ENCODE data around the gene KCNMB1.

Gene KCNMB1

GRCh38 chr5:170353011-170353761 lies 36.0 kb downstream of the KCNMB1 start:
- H4K20me1 ChIP-seq (ENCODE audit: control insufficient read depth, insufficient read depth, low read depth, low read length) = no peaks in the 10 kb centered on the region
- H3F3A ChIP-seq (ENCODE audit: control insufficient read depth, insufficient read depth) = no peaks in the 10 kb centered on the region
- peaks cover 30% of the 10 kb centered on the region for H3K27me3 ChIP-seq (ENCODE audit: control insufficient read depth, low read length)
- H3K4me2 ChIP-seq (ENCODE audit: low read length) = no peak overlapping the region
- H3K79me2 ChIP-seq (ENCODE audit: control insufficient read depth, low read length) = no peaks in the 10 kb centered on the region
- H3K36me3 ChIP-seq (ENCODE audit: control insufficient read depth, low read length) = no peaks in the 10 kb centered on the region
- no peaks in the 10 kb centered on the region for H3K9me3 ChIP-seq (ENCODE audit: control insufficient read depth, insufficient read depth, low read length)
- no peak overlapping the region for H3K4me3 ChIP-seq (ENCODE audit: low read length)
- TF ChIP-seq EZH2phosphoT487 (IDR thresholded peaks at IDR 0.05; ENCODE audit: borderline replicate concordance, low read length) (no peak), CTCF (IDR thresholded peaks at IDR 0.05; ENCODE audit: low read depth, low read length, poor library complexity, severe bottlenecking) (no peak)
- no peaks in the 10 kb centered on the region for H3K4me1 ChIP-seq (ENCODE audit: control insufficient read depth, low read length)
- H3K27ac ChIP-seq (ENCODE audit: low read depth, low read length) = no peak overlapping the region
- no peaks in the 10 kb centered on the region for H3K9me2 ChIP-seq (replicated peaks; ENCODE audit: control insufficient read depth, low read length)

GRCh38 chr5:170348137-170348633 lies 41.0 kb downstream of the KCNMB1 start:
- Histone ChIP-seq H4K20me1 (ENCODE audit: control insufficient read depth, insufficient read depth, low read depth, low read length) (no peaks in the 10 kb centered on the region), H3K4me1 (ENCODE audit: control insufficient read depth, low read length) (no peaks in the 10 kb centered on the region), H3K4me3 (ENCODE audit: low read length) (no peak overlapping the region), H3K27ac (ENCODE audit: low read depth, low read length) (no peak overlapping the region), H3K4me2 (ENCODE audit: low read length) (no peak overlapping the region), H3K9me3 (ENCODE audit: control insufficient read depth, insufficient read depth, low read length) (no peaks in the 10 kb centered on the region), H3K9me2 (replicated peaks; ENCODE audit: control insufficient read depth, low read length) (no peaks in the 10 kb centered on the region), H3K36me3 (ENCODE audit: control insufficient read depth, low read length) (no peaks in the 10 kb centered on the region), H3K27me3 (ENCODE audit: control insufficient read depth, low read length) (peaks cover 34% of the 10 kb centered on the region), H3F3A (ENCODE audit: control insufficient read depth, insufficient read depth) (no peaks in the 10 kb centered on the region), H3K79me2 (ENCODE audit: control insufficient read depth, low read length) (no peaks in the 10 kb centered on the region)
- TF ChIP-seq EZH2phosphoT487 (IDR thresholded peaks at IDR 0.05; ENCODE audit: borderline replicate concordance, low read length) (no peak), CTCF (IDR thresholded peaks at IDR 0.05; ENCODE audit: low read depth, low read length, poor library complexity, severe bottlenecking) (no peak)

DNA sequence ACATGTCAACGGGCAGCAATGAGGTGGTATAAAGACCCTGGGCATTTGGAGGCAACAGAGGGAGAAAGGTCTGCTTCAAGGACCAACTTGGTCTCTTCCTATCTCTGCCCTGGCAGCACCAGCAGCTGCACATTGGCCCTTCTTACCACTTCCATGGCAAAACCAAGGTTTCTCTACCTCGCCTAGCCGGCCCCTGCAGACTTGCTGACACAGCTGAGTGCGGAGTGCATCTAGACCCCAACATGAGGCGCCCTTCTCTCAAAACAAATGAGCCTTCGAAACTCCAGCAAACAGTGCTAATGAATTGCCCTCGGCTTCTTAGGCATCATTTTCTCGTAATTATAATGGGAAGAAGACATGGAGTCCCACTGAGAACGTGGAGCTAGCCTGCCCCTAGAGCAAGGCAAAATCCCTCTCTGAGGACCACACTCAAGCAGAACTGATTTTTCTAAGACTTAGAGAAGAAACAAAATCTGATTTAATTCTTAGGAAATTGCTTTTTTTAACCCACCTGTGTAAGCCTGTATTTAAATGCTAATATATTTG lies 42.1 kb downstream of the KCNMB1 start:
- H3K27me3 ChIP-seq (ENCODE audit: control insufficient read depth, low read length) = peaks cover 25% of the 10 kb centered on the region
- H3K27ac ChIP-seq (ENCODE audit: low read depth, low read length) = no peak overlapping the region
- no peaks in the 10 kb centered on the region for H3K36me3 ChIP-seq (ENCODE audit: control insufficient read depth, low read length)
- H3K4me2 ChIP-seq (ENCODE audit: low read length) = no peak overlapping the region
- H3K4me3 ChIP-seq (ENCODE audit: low read length) = no peak overlapping the region
- no peaks in the 10 kb centered on the region for H3K9me2 ChIP-seq (replicated peaks; ENCODE audit: control insufficient read depth, low read length)
- no peak for TF ChIP-seq EZH2phosphoT487 (IDR thresholded peaks at IDR 0.05; ENCODE audit: borderline replicate concordance, low read length)
- no peak for TF ChIP-seq CTCF (IDR thresholded peaks at IDR 0.05; ENCODE audit: low read depth, low read length, poor library complexity, severe bottlenecking)
- H3K4me1 ChIP-seq (ENCODE audit: control insufficient read depth, low read length) = no peaks in the 10 kb centered on the region
- H4K20me1 ChIP-seq (ENCODE audit: control insufficient read depth, insufficient read depth, low read depth, low read length) = no peaks in the 10 kb centered on the region
- no peaks in the 10 kb centered on the region for H3K79me2 ChIP-seq (ENCODE audit: control insufficient read depth, low read length)
- H3K9me3 ChIP-seq (ENCODE audit: control insufficient read depth, insufficient read depth, low read length) = no peaks in the 10 kb centered on the region
- H3F3A ChIP-seq (ENCODE audit: control insufficient read depth, insufficient read depth) = no peaks in the 10 kb centered on the region
